Measurements from ENCODE around the gene NDUFB6. TPM values are rescaled to one million over a fixed set of nuclear protein-coding genes. Genes with fewer than 3 reads are reported as not detected.

The NDUFB6 gene
- total RNA-seq, 2 experiments from 2014 or later = 54.0 to 69.5 TPM

DNA sequence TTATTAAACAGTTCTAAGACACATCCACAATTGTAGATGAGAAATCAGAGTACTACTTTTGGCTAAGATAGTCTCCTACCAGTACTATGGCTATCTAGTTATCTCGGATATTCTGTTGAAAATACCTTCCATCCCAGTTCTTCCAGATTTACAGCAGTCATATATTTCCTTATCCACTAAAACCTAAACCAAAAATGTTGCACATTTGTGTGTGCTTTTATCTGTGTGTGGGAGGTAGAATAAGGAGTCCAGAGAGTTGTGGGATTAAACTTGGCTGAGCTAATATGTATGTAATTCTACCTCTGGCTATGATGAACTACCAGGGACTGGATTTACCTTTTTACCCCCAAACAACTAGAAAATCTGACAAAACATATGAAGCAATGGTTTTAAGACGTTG is 17.5 kb upstream of the NDUFB6 start:
- CTCF ChIA-PET (ENCODE audit: unreplicated experiment) = interaction anchor here (2.0 kb wide), 1 partner anchor 10 kb away, joined by 13 read pairs; no protein-coding TSS in a partner anchor
- Histone ChIP-seq H3K79me2 (ENCODE audit: insufficient read depth, low read depth, low read length) (no peaks in the 10 kb centered on the region), H2AFZ (ENCODE audit: low read length) (no peak overlapping the region), H4K20me1 (ENCODE audit: insufficient read depth, low read length) (no peaks in the 10 kb centered on the region), H3K4me1 (ENCODE audit: insufficient read depth, low read length, poor library complexity, severe bottlenecking) (no peaks in the 10 kb centered on the region), H3K27ac (ENCODE audit: low read depth, low read length, poor library complexity, severe bottlenecking) (no peak overlapping the region), H3K4me3 (ENCODE audit: low read depth, low read length, poor library complexity, severe bottlenecking) (no peak overlapping the region), H3K4me2 (ENCODE audit: low read length) (no peak overlapping the region), H3K9me2 (ENCODE audit: insufficient read depth, low read length) (no peaks in the 10 kb centered on the region), H3K9me3 (ENCODE audit: low read length) (no peaks in the 10 kb centered on the region), H3K36me3 (ENCODE audit: insufficient read depth, low read length) (no peaks in the 10 kb centered on the region)
- intact Hi-C loops (cut with micrococcal nuclease; ENCODE audit: unreplicated experiment) = no loop called here
- TF ChIP-seq, protein P1, sequence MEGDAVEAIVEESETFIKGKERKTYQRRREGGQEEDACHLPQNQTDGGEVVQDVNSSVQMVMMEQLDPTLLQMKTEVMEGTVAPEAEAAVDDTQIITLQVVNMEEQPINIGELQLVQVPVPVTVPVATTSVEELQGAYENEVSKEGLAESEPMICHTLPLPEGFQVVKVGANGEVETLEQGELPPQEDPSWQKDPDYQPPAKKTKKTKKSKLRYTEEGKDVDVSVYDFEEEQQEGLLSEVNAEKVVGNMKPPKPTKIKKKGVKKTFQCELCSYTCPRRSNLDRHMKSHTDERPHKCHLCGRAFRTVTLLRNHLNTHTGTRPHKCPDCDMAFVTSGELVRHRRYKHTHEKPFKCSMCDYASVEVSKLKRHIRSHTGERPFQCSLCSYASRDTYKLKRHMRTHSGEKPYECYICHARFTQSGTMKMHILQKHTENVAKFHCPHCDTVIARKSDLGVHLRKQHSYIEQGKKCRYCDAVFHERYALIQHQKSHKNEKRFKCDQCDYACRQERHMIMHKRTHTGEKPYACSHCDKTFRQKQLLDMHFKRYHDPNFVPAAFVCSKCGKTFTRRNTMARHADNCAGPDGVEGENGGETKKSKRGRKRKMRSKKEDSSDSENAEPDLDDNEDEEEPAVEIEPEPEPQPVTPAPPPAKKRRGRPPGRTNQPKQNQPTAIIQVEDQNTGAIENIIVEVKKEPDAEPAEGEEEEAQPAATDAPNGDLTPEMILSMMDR (conservative IDR thresholded peaks at IDR 0.05; ENCODE audit: low read length) = no peak
- TF ChIP-seq EZH2phosphoT487 (IDR thresholded peaks at IDR 0.05; ENCODE audit: borderline replicate concordance, low read depth, low read length) = no peak
- DNase-seq (ENCODE audit: low spot score) = no peak
- POLR2A ChIA-PET = interaction anchor here (1.1 to 3.1 kb wide), 7 partner anchors 9 to 205 kb away, joined by 3 to 15 read pairs (median 3); partner anchors contain the start of gene NDUFB6
- no TSS peak for BruUV-seq (replicated peaks)

DNA sequence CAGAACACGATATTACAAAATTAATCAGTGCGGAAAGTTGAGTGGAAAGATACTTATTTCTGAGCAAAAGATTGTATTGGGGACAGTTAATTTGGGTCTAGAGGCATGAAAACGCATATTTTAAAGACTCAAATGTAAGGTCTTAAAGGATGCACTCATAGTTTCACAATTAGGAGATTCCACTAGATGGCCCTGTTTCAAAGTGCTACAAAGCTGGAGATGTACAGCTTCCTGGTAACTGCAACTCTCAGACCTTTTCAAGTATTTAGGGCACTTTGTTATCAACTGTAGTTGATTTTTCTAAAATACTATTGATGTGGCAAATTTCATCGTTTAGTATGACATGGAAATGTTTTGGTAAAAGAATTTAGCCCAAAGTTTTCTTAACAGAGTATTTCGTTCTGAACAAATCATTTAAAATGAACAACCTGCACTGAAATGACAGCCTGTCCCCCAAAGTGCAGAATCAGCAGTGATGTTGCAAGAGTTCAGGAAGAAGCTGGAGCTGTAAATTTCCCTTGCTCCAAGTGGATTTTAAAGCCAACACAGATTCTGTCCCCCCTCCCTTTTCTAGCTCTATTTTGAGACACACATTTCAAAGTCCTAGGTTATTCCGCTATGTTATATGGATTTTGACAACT is 16.2 kb upstream of the NDUFB6 start:
- H3K79me2 ChIP-seq (ENCODE audit: insufficient read depth, low read depth, low read length) = no peaks in the 10 kb centered on the region

More for the DNA sequence above, 16.2 kb upstream of the NDUFB6 start:
- H3K9me2 ChIP-seq (ENCODE audit: insufficient read depth, low read length) = no peaks in the 10 kb centered on the region
- intact Hi-C loops (cut with micrococcal nuclease; ENCODE audit: unreplicated experiment) = loop anchor here (1.0 to 10.0 kb wide), 3 partner anchors 114 to 636 kb away; no protein-coding TSS in a partner anchor
- no peak overlapping the region for H3K4me3 ChIP-seq (ENCODE audit: low read depth, low read length, poor library complexity, severe bottlenecking)
- BruUV-seq (replicated peaks) = no TSS peak
- peak overlapping the region; percentile 22; the same call in 1 of the 2 replicates for H2AFZ ChIP-seq (ENCODE audit: low read length)
- H3K27ac ChIP-seq (ENCODE audit: low read depth, low read length, poor library complexity, severe bottlenecking) = no peak overlapping the region
- H3K9me3 ChIP-seq (ENCODE audit: low read length) = no peaks in the 10 kb centered on the region
- POLR2A ChIA-PET = interaction anchor here (0.7 to 3.1 kb wide), 11 partner anchors 10 to 251 kb away, joined by 3 to 15 read pairs (median 3); partner anchors contain the start of gene NDUFB6
- CTCF ChIA-PET (ENCODE audit: unreplicated experiment) = interaction anchor here (0.9 to 2.0 kb wide), 5 partner anchors 9 to 215 kb away, joined by 4 to 13 read pairs (median 4); no protein-coding TSS in a partner anchor
- TF ChIP-seq, protein P1 (conservative IDR thresholded peaks at IDR 0.05; ENCODE audit: low read length) = peak; percentile 94
- TF ChIP-seq EZH2phosphoT487 (IDR thresholded peaks at IDR 0.05; ENCODE audit: borderline replicate concordance, low read depth, low read length) = no peak
- no peak overlapping the region for H3K4me2 ChIP-seq (ENCODE audit: low read length)
- peak; percentile 73 for DNase-seq (ENCODE audit: low spot score)
- H3K36me3 ChIP-seq (ENCODE audit: insufficient read depth, low read length) = no peaks in the 10 kb centered on the region
- no peaks in the 10 kb centered on the region for H4K20me1 ChIP-seq (ENCODE audit: insufficient read depth, low read length)
- H3K4me1 ChIP-seq (ENCODE audit: insufficient read depth, low read length, poor library complexity, severe bottlenecking) = no peaks in the 10 kb centered on the region

All from OCI-LY7 (cell line).